HepG2 (cell line): ENCODE results near the gene KIF22. TPM values are rescaled to one million over a fixed set of nuclear protein-coding genes. Genes with fewer than 3 reads are reported as not detected.

Experiments
- ATF4 ChIP-seq, 2 experiments: fragments of 450-650 bp in 1 of 2; sonication (generic) in 1 of 2; formaldehyde crosslinking; IDR thresholded peaks; 2 replicates each; pipeline versions ENCODE4 v1.5.0 to v1.8.0; 2020 to 2022; ENCODE audit warnings: mild to moderate bottlenecking in 1 of 2, missing genetic modification reagents in 1 of 2
- CENPX ChIP-seq: sonication (generic); formaldehyde crosslinking; IDR thresholded peaks from 2 replicates; pipeline ENCODE4 v1.9.0; 2021; ENCODE audit warnings: mild to moderate bottlenecking, missing genetic modification reagents, moderate library complexity
- FOXA3 ChIP-seq: IDR thresholded peaks from 2 replicates; pipeline ENCODE4 v1.6.1; 2016; ENCODE audit warnings: missing genetic modification reagents, missing compliant biosample characterization
- GRHL1 ChIP-seq: sonication (generic); formaldehyde crosslinking; conservative IDR thresholded peaks from 2 replicates; pipeline ENCODE4 v1.8.0; 2022; ENCODE audit warnings: missing genetic modification reagents
- KDM4B ChIP-seq: sonication (generic); formaldehyde crosslinking; IDR thresholded peaks from 2 replicates; pipeline ENCODE4 v1.4.0; 2020; ENCODE audit warnings: missing genetic modification reagents
- PAX8 ChIP-seq: sonication (generic); formaldehyde crosslinking; IDR thresholded peaks from 2 replicates; pipeline ENCODE4 v1.8.0; 2022; ENCODE audit warnings: mild to moderate bottlenecking, missing genetic modification reagents, borderline replicate concordance
- PRDM10 ChIP-seq: sonication (generic); formaldehyde crosslinking; IDR thresholded peaks from 2 replicates; pipeline ENCODE4 v1.4.0; 2020; ENCODE audit warnings: low read depth, missing genetic modification reagents
- RXRB ChIP-seq: IDR thresholded peaks from 2 replicates; pipeline ENCODE4 v1.6.1; 2016; ENCODE audit warnings: borderline replicate concordance, missing genetic modification reagents, missing compliant biosample characterization
- SIN3B ChIP-seq: fragments of 150-350 bp; IDR thresholded peaks from 2 replicates; pipeline ENCODE4 v1.6.1; 2014; ENCODE audit warnings: low read length
- SP4 ChIP-seq: sonication (generic); formaldehyde crosslinking; IDR thresholded peaks from 2 replicates; pipeline ENCODE4 v1.8.1; 2023; ENCODE audit warnings: mild to moderate bottlenecking, missing genetic modification reagents
- TCF7L2 ChIP-seq: IDR thresholded peaks from 2 replicates; pipeline ENCODE4 v1.6.1; 2011; ENCODE audit warnings: mild to moderate bottlenecking, low read depth, low read length, moderate library complexity
- ZFY ChIP-seq: sonication (generic); formaldehyde crosslinking; IDR thresholded peaks from 2 replicates; pipeline ENCODE4 v1.4.0; 2020; ENCODE audit warnings: missing genetic modification reagents
- ZNF235 ChIP-seq: sonication (generic); formaldehyde crosslinking; IDR thresholded peaks from 2 replicates; pipeline ENCODE4 v1.8.1; 2023; ENCODE audit warnings: mild to moderate bottlenecking, missing genetic modification reagents, borderline replicate concordance
- ZNF264 ChIP-seq: sonication (generic); formaldehyde crosslinking; IDR thresholded peaks from 2 replicates; pipeline ENCODE4 v1.4.0; 2020; ENCODE audit warnings: missing genetic modification reagents
- ZNF768 ChIP-seq: sonication (generic); formaldehyde crosslinking; IDR thresholded peaks from 2 replicates; pipeline ENCODE4 v1.4.0; 2020; ENCODE audit warnings: missing genetic modification reagents
- ZNF879 ChIP-seq: sonication (generic); formaldehyde crosslinking; IDR thresholded peaks from 2 replicates; pipeline ENCODE4 v1.8.1; 2023; ENCODE audit warnings: missing genetic modification reagents
- polyA plus RNA-seq, 8 experiments: library from polyadenylated mRNA; depleted of rRNA in 3 of 8; stranded (reverse) in 7 of 8; unstranded in 1 of 8; fragments of >200 nt; fragmentation: Illumina TruSeq in 4 of 8; extraction: Trizol in 4 of 8; gene quantifications; 2 replicates each; pipeline versions ENCODE4 v1.2.1 to v1.2.3, GENCODE V29; 2011 to 2016; ENCODE audit warnings: low read depth in 4 of 8, missing spikeins in 1 of 8, mixed read lengths in 1 of 8; ENCODE audit not compliant: insufficient read depth in 1 of 8
- total RNA-seq, 5 experiments: library from RNA; depleted of rRNA; stranded (reverse); fragments of >200 nt; fragmentation: Illumina TruSeq; extraction: Trizol; gene quantifications; 2 replicates each; pipeline ENCODE4 v1.2.3, GENCODE V29; 2016; ENCODE audit warnings: low read depth in 1 of 5
- TF ChIP-seq, protein P1 (sequence below): sonication (generic); formaldehyde crosslinking; IDR thresholded peaks from 2 replicates; pipeline ENCODE4 v1.4.0; 2020; ENCODE audit warnings: missing genetic modification reagents

The KIF22 gene
- total and polyA plus RNA-seq, 2 of the 13 experiments (the other 11 are each of a cell fraction or from before 2014, with no cell fraction given), result 95.8 to 118 TPM

- TF ChIP-seq, protein P1, sequence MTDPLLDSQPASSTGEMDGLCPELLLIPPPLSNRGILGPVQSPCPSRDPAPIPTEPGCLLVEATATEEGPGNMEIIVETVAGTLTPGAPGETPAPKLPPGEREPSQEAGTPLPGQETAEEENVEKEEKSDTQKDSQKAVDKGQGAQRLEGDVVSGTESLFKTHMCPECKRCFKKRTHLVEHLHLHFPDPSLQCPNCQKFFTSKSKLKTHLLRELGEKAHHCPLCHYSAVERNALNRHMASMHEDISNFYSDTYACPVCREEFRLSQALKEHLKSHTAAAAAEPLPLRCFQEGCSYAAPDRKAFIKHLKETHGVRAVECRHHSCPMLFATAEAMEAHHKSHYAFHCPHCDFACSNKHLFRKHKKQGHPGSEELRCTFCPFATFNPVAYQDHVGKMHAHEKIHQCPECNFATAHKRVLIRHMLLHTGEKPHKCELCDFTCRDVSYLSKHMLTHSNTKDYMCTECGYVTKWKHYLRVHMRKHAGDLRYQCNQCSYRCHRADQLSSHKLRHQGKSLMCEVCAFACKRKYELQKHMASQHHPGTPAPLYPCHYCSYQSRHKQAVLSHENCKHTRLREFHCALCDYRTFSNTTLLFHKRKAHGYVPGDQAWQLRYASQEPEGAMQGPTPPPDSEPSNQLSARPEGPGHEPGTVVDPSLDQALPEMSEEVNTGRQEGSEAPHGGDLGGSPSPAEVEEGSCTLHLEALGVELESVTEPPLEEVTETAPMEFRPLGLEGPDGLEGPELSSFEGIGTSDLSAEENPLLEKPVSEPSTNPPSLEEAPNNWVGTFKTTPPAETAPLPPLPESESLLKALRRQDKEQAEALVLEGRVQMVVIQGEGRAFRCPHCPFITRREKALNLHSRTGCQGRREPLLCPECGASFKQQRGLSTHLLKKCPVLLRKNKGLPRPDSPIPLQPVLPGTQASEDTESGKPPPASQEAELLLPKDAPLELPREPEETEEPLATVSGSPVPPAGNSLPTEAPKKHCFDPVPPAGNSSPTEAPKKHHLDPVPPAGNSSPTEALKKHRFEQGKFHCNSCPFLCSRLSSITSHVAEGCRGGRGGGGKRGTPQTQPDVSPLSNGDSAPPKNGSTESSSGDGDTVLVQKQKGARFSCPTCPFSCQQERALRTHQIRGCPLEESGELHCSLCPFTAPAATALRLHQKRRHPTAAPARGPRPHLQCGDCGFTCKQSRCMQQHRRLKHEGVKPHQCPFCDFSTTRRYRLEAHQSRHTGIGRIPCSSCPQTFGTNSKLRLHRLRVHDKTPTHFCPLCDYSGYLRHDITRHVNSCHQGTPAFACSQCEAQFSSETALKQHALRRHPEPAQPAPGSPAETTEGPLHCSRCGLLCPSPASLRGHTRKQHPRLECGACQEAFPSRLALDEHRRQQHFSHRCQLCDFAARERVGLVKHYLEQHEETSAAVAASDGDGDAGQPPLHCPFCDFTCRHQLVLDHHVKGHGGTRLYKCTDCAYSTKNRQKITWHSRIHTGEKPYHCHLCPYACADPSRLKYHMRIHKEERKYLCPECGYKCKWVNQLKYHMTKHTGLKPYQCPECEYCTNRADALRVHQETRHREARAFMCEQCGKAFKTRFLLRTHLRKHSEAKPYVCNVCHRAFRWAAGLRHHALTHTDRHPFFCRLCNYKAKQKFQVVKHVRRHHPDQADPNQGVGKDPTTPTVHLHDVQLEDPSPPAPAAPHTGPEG (CRISPR knock-in tag), result no peak
- no peak for TF ChIP-seq FOXA3
- 0 out of 2 replicates have a peak, but pooled peaks have one; percentile 5 for TF ChIP-seq RXRB
- peak; percentile 52; the same call in 1 of the 2 replicates for TF ChIP-seq ZNF235 (CRISPR knock-in tag)
- TF ChIP-seq ZFY (CRISPR knock-in tag), result 0 out of 2 replicates have a peak, but pooled peaks have one; percentile 24
- TF ChIP-seq ZNF879 (CRISPR knock-in tag), result peak; percentile 72
- TF ChIP-seq GRHL1 (CRISPR knock-in tag), result no peak
- no peak for TF ChIP-seq TCF7L2
- 0 out of 2 replicates have a peak, but pooled peaks have one; percentile 28 for TF ChIP-seq PRDM10 (CRISPR knock-in tag)
- TF ChIP-seq ZNF768 (CRISPR knock-in tag), result peak; percentile 46; the same call in 1 of the 2 replicates
- TF ChIP-seq KDM4B (CRISPR knock-in tag), result no peak
- TF ChIP-seq CENPX (CRISPR knock-in tag), result no peak
- TF ChIP-seq SIN3B, result no peak
- TF ChIP-seq PAX8 (CRISPR knock-in tag), result 0 out of 2 replicates have a peak, but pooled peaks have one; percentile 19
- 0 out of 2 replicates have a peak, but pooled peaks have one; percentile 19 for TF ChIP-seq SP4 (CRISPR knock-in tag)
- 0 out of 4 replicates have a peak, but pooled peaks of 1 of the 2 experiments have one; percentile 22 for TF ChIP-seq ATF4 (CRISPR knock-in tag; IDR thresholded peaks at IDR 0.05)
- TF ChIP-seq ZNF264 (CRISPR knock-in tag), result no peak
These were observed 21.5 kb downstream of the KIF22 start, which contains the start of gene PRRT2 (continued) for GRCh38 chr16:29811896-29812665.
